NCI-H2196 treated with DMSO at 0.1 percent for 48 hours (cell line): Measurements from ENCODE around the gene ANKRD17.

Experiments used
- DNase-seq: peaks from one replicate; lab custom pipeline; 2025; ENCODE audit not compliant: unreplicated experiment; lab: John Stamatoyannopoulos, UW

The ANKRD17 gene

GRCh38 chr4:73066445-73066844, 192.2 kb downstream of the ANKRD17 start:
- no peak for DNase-seq

- DNase-seq: no peak
Observed at GRCh38 chr4:73064536-73064935, 194.1 kb downstream of the ANKRD17 start.

- DNase-seq: no peak
Observed at GRCh38 chr4:73055241-73055897, 203.2 kb downstream of the ANKRD17 start.

GRCh38 chr4:73053974-73054480, 204.6 kb downstream of the ANKRD17 start:
- DNase-seq: no peak

GRCh38 chr4:73053076-73053475, 205.5 kb downstream of the ANKRD17 start:
- DNase-seq: no peak

GRCh38 chr4:73051625-73052024, 207.0 kb downstream of the ANKRD17 start:
- DNase-seq: no peak

- DNase-seq: no peak
Observed at GRCh38 chr4:73045879-73046278, 212.7 kb downstream of the ANKRD17 start.

- no peak for DNase-seq
Observed at GRCh38 chr4:73037057-73037456, 221.5 kb downstream of the ANKRD17 start.

GRCh38 chr4:73036123-73036522, 222.5 kb downstream of the ANKRD17 start:
- DNase-seq: no peak

- DNase-seq: no peak
Observed at GRCh38 chr4:73034896-73035295, 223.7 kb downstream of the ANKRD17 start.

GRCh38 chr4:73028621-73029020, 230.0 kb downstream of the ANKRD17 start:
- DNase-seq: no peak
